ENCODE measurements around the gene FOXP2. TPM values are rescaled to one million over a fixed set of nuclear protein-coding genes. Genes with fewer than 3 reads are reported as not detected.
"Not testable (repeated sequence)": the region's sequence is repeated elsewhere in the genome, so short reads cannot be mapped to it uniquely, and the experiment has no call there.

The FOXP2 gene
- total RNA-seq, 3 donors from 2014 or later = 5.9 to 21.3 (median 11.1) TPM

DNA sequence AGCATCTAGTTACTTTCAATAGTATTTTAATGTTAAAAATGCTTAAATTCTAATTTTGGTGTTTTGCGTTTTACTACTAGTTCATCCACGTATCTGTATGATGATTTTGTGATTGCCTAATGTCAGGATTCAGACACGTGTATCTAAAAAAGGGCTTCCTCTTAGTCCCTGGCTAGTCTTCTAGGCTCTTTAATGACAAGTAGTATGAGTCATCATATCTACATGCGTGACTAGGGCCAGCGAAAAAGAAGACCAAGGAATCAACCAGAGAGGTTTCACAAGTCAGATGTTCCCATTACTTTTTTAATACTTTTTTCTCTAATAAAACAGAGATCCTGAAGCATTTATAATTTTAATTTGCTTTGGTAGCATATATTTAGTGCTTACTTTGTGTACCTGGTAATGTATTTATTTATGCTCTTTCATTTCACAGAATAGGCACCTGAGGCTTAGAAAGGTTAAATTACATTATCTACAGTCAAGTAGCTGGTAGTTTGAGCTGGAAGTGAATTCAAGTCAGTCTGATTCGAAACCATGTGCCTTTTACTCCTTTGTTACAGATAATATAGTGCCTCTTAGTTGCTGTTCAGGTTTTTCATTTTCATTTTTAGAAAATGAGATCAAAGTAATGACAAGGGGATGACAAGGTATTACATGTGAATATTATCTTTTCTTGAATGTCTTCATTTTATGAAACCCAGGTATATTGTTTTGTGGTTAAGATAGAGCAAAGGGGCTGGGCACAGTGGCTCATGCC lies 140.3 kb downstream of the FOXP2 start:
- no peaks in the 10 kb centered on the region for H3K4me1 ChIP-seq
- H3K27ac ChIP-seq = no peak overlapping the region
- H3K9me3 ChIP-seq = no peaks in the 10 kb centered on the region
- DNase-seq (ENCODE audit: low spot score in 2 of 2) = no peak
- intact Hi-C loops (cut with DNase I; ENCODE audit: low total_unique reads) = no loop called here
- H3K4me3 ChIP-seq = no peak overlapping the region
- H3K36me3 ChIP-seq = no peaks in the 10 kb centered on the region
- TF ChIP-seq, protein P1, sequence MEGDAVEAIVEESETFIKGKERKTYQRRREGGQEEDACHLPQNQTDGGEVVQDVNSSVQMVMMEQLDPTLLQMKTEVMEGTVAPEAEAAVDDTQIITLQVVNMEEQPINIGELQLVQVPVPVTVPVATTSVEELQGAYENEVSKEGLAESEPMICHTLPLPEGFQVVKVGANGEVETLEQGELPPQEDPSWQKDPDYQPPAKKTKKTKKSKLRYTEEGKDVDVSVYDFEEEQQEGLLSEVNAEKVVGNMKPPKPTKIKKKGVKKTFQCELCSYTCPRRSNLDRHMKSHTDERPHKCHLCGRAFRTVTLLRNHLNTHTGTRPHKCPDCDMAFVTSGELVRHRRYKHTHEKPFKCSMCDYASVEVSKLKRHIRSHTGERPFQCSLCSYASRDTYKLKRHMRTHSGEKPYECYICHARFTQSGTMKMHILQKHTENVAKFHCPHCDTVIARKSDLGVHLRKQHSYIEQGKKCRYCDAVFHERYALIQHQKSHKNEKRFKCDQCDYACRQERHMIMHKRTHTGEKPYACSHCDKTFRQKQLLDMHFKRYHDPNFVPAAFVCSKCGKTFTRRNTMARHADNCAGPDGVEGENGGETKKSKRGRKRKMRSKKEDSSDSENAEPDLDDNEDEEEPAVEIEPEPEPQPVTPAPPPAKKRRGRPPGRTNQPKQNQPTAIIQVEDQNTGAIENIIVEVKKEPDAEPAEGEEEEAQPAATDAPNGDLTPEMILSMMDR (IDR thresholded peaks at IDR 0.05) = no peak
- no peak for TF ChIP-seq POLR2AphosphoS5 (IDR thresholded peaks at IDR 0.05)
- TF ChIP-seq POLR2A (IDR thresholded peaks at IDR 0.05) = no peak
- H3K27me3 ChIP-seq = no peaks in the 10 kb centered on the region

DNA sequence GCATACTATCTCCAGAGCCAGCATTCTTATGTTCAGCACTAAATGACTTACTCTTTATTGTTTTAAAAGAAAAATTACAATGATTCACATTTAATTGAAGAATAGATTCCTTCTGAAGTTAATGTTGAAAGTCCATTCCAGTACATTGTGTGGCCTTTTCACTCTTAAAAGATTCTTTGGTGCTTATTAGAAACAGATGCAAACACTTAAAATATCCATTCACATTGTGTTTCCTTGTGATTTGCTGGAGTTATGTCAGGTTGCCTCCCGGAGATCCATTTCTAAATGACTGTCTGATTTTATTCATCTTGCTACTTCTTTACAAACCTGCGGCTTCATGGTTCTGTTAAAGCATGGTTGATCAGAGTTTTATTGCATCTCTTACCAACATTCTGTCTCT lies 152.8 kb downstream of the FOXP2 start:
- H3K27ac ChIP-seq = no peak overlapping the region
- H3K27me3 ChIP-seq = no peaks in the 10 kb centered on the region
- H3K36me3 ChIP-seq = no peaks in the 10 kb centered on the region
- no peak for TF ChIP-seq POLR2AphosphoS5 (IDR thresholded peaks at IDR 0.05)
- no peak for TF ChIP-seq POLR2A (IDR thresholded peaks at IDR 0.05)
- TF ChIP-seq, protein P1 (IDR thresholded peaks at IDR 0.05) = no peak
- no peak overlapping the region for H3K4me3 ChIP-seq
- no peaks in the 10 kb centered on the region for H3K9me3 ChIP-seq
- DNase-seq (ENCODE audit: low spot score in 2 of 2) = no peak
- intact Hi-C loops (cut with DNase I; ENCODE audit: low total_unique reads) = no loop called here
- no peaks in the 10 kb centered on the region for H3K4me1 ChIP-seq

DNA sequence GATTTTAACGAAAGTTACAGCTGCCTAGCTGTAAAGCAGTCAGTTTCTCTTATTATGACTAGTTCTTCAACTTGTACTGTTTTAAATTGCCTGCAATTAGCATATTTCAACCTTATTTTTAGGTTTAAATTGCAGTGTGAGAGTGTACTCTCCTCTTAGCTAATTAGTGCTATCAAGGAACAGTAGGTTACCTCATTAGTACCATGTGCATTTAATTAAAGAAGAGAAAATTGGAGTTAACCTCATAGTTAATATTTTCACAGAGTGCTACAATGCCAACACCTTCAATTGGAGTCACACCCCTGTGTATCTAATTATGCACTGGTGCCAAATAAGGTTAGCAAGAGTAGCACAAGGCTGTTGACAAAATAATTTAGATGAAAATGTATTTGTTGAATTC lies 154.6 kb downstream of the FOXP2 start:
- no peaks in the 10 kb centered on the region for H3K36me3 ChIP-seq
- no peak overlapping the region for H3K27ac ChIP-seq
- H3K9me3 ChIP-seq = no peaks in the 10 kb centered on the region
- no peaks in the 10 kb centered on the region for H3K27me3 ChIP-seq
- H3K4me1 ChIP-seq = no peaks in the 10 kb centered on the region
- TF ChIP-seq POLR2A (IDR thresholded peaks at IDR 0.05) (no peak), POLR2AphosphoS5 (IDR thresholded peaks at IDR 0.05) (no peak)
- TF ChIP-seq, protein P1 (IDR thresholded peaks at IDR 0.05) = no peak
- H3K4me3 ChIP-seq = no peak overlapping the region
- intact Hi-C loops (cut with DNase I; ENCODE audit: low total_unique reads) = no loop called here
- no peak for DNase-seq (ENCODE audit: low spot score in 2 of 2)

DNA sequence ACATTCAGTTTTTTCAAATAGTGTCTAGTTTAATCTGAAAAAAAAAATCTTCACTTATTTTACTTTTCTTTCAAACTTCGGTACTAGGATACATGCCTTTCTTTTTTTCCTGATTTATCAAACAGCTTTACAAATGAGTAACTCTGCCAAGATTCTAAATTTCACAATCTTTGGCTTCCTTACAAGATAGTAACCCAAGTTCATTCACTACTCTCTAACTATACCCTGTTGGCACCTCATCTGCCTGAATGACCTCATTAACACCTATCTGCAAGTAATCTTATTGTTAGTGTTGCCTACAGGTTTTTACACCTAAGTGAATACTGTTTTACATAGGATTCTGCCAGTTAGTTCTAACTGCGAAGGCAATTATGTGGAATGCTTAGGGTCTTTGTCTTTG lies 159.8 kb downstream of the FOXP2 start:
- no peak for TF ChIP-seq POLR2A (IDR thresholded peaks at IDR 0.05)
- TF ChIP-seq POLR2AphosphoS5 (IDR thresholded peaks at IDR 0.05) = no peak
- TF ChIP-seq, protein P1 (IDR thresholded peaks at IDR 0.05) = no peak

DNA sequence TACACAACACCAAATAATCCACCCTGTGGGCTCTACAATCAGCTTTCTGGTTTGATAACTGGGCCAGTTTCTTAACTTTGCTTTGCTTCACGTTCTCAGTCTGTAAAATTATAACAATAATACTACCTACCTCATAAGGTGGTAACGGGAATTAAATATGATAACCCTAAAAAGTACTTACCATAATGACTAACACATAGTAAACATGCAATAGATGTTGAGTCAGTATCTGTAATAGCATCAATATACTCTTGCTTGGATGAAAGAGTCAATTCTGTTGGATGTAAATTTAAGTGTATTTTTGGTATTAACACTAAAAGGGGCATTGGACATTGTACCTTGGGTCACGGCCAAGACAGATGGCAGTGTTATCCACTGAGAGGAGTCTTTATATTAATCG lies 160.5 kb downstream of the FOXP2 start:
- Histone ChIP-seq H3K4me3 (no peak overlapping the region), H3K27ac (no peak overlapping the region), H3K9me3 (no peaks in the 10 kb centered on the region), H3K4me1 (no peaks in the 10 kb centered on the region), H3K36me3 (no peaks in the 10 kb centered on the region), H3K27me3 (no peaks in the 10 kb centered on the region)
- TF ChIP-seq POLR2A (IDR thresholded peaks at IDR 0.05) = no peak
- no peak for TF ChIP-seq POLR2AphosphoS5 (IDR thresholded peaks at IDR 0.05)
- TF ChIP-seq, protein P1 (IDR thresholded peaks at IDR 0.05) = no peak
- intact Hi-C loops (cut with DNase I; ENCODE audit: low total_unique reads) = no loop called here
- DNase-seq (ENCODE audit: low spot score in 2 of 2) = no peak

More for the DNA sequence above, 159.8 kb downstream of the FOXP2 start:
- Histone ChIP-seq H3K27me3 (no peaks in the 10 kb centered on the region), H3K4me1 (no peaks in the 10 kb centered on the region), H3K36me3 (no peaks in the 10 kb centered on the region), H3K4me3 (no peak overlapping the region), H3K9me3 (no peaks in the 10 kb centered on the region), H3K27ac (no peak overlapping the region)
- intact Hi-C loops (cut with DNase I; ENCODE audit: low total_unique reads) = no loop called here
- no peak for DNase-seq (ENCODE audit: low spot score in 2 of 2)

DNA sequence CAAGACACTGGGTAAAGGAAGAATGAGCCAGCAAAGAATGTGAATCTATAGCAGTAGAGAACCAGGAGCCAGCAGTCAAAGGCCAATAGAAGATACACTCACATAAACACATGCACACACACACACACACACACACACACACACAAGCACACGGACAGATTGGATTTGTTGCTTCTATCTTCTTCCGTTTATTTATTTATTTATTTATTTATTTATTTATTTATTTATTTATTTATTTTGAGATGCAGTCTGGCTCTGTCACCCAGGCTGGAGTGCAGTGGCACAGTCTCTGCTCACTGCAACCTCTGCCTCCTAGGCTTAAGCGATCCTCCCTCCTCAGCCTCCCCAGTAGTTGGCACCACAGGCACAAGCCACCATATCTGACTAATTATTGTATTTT lies 166.3 kb downstream of the FOXP2 start:
- intact Hi-C loops (cut with DNase I; ENCODE audit: low total_unique reads) = not testable (repeated sequence)

More for the DNA sequence above, 166.3 kb downstream of the FOXP2 start:
- not testable (repeated sequence) for H3K4me1 ChIP-seq; H3K36me3 ChIP-seq; H3K9me3 ChIP-seq; DNase-seq (ENCODE audit: low spot score in 2 of 2); H3K4me3 ChIP-seq; H3K27me3 ChIP-seq; H3K27ac ChIP-seq
